HL-60 (cell line): ENCODE measurements around the gene IFIT5.

Experiments used
- CTCF ChIP-seq: IDR thresholded peaks from one replicate; pipeline ENCODE4 v1.5.1; 2011; ENCODE audit warnings: low read length, control low read depth, inconsistent platforms; ENCODE audit not compliant: insufficient read depth
- POLR2AphosphoS5 ChIP-seq: IDR thresholded peaks from 2 replicates; pipeline ENCODE4 v1.6.1; 2012; ENCODE audit warnings: low read depth

GRCh38 chr10:89465196-89465595, 50.8 kb downstream of the IFIT5 start:
- no peak for TF ChIP-seq CTCF
- no peak for TF ChIP-seq POLR2AphosphoS5
